ENCODE data around the gene ZP4.

DNA sequence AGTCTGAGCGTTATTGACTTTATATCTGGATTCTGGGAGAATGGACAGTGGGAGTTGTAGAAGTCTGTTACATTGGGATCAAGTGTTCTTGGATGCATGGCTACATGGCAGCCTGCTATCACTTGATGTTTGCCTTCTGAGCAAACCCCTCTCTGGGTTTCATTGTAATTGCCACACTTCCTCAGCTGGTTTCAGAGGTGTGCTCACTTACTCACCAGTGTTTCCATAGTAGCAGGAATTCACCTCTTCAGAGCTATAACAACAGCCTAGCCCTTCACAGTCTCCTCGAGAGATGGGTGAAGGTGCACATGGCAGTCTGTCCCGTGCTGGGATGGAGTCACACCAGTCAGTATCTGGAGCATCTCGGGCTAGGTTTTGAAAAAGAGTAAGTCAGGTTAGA lies 2.6 kb downstream of the ZP4 start:
- TF ChIP-seq, protein P1, sequence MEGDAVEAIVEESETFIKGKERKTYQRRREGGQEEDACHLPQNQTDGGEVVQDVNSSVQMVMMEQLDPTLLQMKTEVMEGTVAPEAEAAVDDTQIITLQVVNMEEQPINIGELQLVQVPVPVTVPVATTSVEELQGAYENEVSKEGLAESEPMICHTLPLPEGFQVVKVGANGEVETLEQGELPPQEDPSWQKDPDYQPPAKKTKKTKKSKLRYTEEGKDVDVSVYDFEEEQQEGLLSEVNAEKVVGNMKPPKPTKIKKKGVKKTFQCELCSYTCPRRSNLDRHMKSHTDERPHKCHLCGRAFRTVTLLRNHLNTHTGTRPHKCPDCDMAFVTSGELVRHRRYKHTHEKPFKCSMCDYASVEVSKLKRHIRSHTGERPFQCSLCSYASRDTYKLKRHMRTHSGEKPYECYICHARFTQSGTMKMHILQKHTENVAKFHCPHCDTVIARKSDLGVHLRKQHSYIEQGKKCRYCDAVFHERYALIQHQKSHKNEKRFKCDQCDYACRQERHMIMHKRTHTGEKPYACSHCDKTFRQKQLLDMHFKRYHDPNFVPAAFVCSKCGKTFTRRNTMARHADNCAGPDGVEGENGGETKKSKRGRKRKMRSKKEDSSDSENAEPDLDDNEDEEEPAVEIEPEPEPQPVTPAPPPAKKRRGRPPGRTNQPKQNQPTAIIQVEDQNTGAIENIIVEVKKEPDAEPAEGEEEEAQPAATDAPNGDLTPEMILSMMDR (IDR thresholded peaks at IDR 0.05 in 8 of 11, conservative IDR thresholded peaks at IDR 0.05 in 3 of 11): no peak
- TF ChIP-seq POLR2A (IDR thresholded peaks at IDR 0.05): no peak
